K562 (cell line): ENCODE measurements around the gene TGFBR2.

Experiments
- CREM ChIP-seq: IDR thresholded peaks from 2 replicates; pipeline ENCODE4 v1.6.1; 2014; ENCODE audit warnings: antibody characterized with exemption, low read depth
- CTCF ChIP-seq, 3 experiments: IDR thresholded peaks in 2 of 3; conservative IDR thresholded peaks in 1 of 3; 2 replicates each; pipeline ENCODE4 v1.5.1; 2011 to 2012; ENCODE audit warnings: low read length in 3 of 3, mild to moderate bottlenecking in 3 of 3, control low read depth in 2 of 3, improper control_type of control experiment in 1 of 3, inconsistent platforms in 1 of 3, low read depth in 1 of 3, mixed read lengths in 1 of 3, moderate library complexity in 1 of 3; ENCODE audit not compliant: insufficient read depth in 2 of 3

GRCh38 chr3:30668051-30668609 lies 61.7 kb downstream of the TGFBR2 start:
- TF ChIP-seq CREM = no peak
- no peak for TF ChIP-seq CTCF (IDR thresholded peaks at IDR 0.05 in 2 of 3, conservative IDR thresholded peaks at IDR 0.05 in 1 of 3; ENCODE audit: insufficient read depth in 2 of 3, low read depth in 1 of 3, low read length in 3 of 3)
